K562 (cell line): ENCODE measurements around the gene CEP44. TPM values are rescaled to one million over a fixed set of nuclear protein-coding genes. Genes with fewer than 3 reads are reported as not detected.

Experiments
- ATAC-seq: fragments of 200-7000 bp; cut with Tn5 transposase; 3 replicates; pipeline ENCODE4 v1.9.1; 2020; ENCODE audit warnings: moderate library complexity
- BruUV-seq: library from RNA; stranded (reverse); fragments of 400-500 nt; replicated peaks from 2 replicates; lab custom pipeline; 2021; lab: Mats Ljungman, UMichigan
- CTCF ChIA-PET: fragments of 300-600 bp; formaldehyde crosslinking; extraction: SDS; loops from one replicate; lab custom pipeline; 2021; ENCODE audit warnings: low intra/inter-chr PET ratio; lab: Yijun Ruan, JAX
- POLR2A ChIA-PET: fragments of 300-600, 350-650 bp; sonication (Branson Sonifier 250); formaldehyde crosslinking; extraction: SDS; loops from one replicate; lab custom pipeline; 2021; ENCODE audit warnings: antibody characterized with exemption, inconsistent platforms; lab: Yijun Ruan, JAX
- DNase-seq, 4 experiments: peaks; one replicate each; pipeline versions ENCODE4 v3.0.0 to v3.0.0-alpha.2; 2011 to 2018; ENCODE audit warnings: low spot score in 3 of 4, mixed read lengths in 3 of 4; ENCODE audit errors: extremely low read depth in 1 of 4
- FAIRE-seq: peaks from 2 replicates; lab custom pipeline; 2011; peaks lifted over from hg19 to GRCh38; lab: Jason Lieb, UNC
- H2AFZ ChIP-seq: 2 replicates; pipeline ENCODE4 v1.6.0; 2011; ENCODE audit warnings: low read depth, low read length, control low read depth, inconsistent platforms
- H3K27ac ChIP-seq: fragments of 200-600 bp; 3 replicates; pipeline ENCODE4 v1.8.0; 2011; ENCODE audit warnings: low read depth, mild to moderate bottlenecking, control low read depth, inconsistent platforms, low read length, moderate library complexity, mixed read lengths; ENCODE audit errors: extremely low read depth
- H3K27me3 ChIP-seq, 2 experiments: fragments of 300-600 bp in 1 of 2; 2 replicates in 1 of 2; 3 replicates in 1 of 2; pipeline versions ENCODE4 v1.6.0 to v1.8.0; 2011; ENCODE audit warnings: inconsistent platforms in 2 of 2, low read length in 2 of 2, mild to moderate bottlenecking in 1 of 2, mixed read lengths in 1 of 2, moderate library complexity in 1 of 2; ENCODE audit not compliant: control insufficient read depth in 2 of 2, insufficient read depth in 2 of 2
- H3K36me3 ChIP-seq: fragments of 300-600 bp; 3 replicates; pipeline ENCODE4 v1.8.0; 2011; ENCODE audit warnings: mild to moderate bottlenecking, low read length, inconsistent platforms; ENCODE audit not compliant: control insufficient read depth, insufficient read depth
- H3K4me1 ChIP-seq, 2 experiments: fragments of 200-600 bp in 1 of 2; replicated peaks in 1 of 2; 2 replicates in 1 of 2; 3 replicates in 1 of 2; pipeline versions ENCODE4 v1.5.1 to v1.8.0; 2011; ENCODE audit warnings: inconsistent platforms in 2 of 2, low read length in 2 of 2, mild to moderate bottlenecking in 1 of 2, mixed read lengths in 1 of 2, moderate library complexity in 1 of 2; ENCODE audit not compliant: control insufficient read depth in 2 of 2, insufficient read depth in 2 of 2
- H3K4me2 ChIP-seq: 2 replicates; pipeline ENCODE4 v1.6.1; 2011; ENCODE audit warnings: low read length, control low read depth, inconsistent platforms, mixed read lengths; ENCODE audit not compliant: insufficient read depth
- H3K4me3 ChIP-seq: fragments of 200-600 bp; sonication (generic), shearing (Covaris generic); 2 replicates; pipeline ENCODE4 v1.5.1; 2016; ENCODE audit warnings: control low read depth, inconsistent platforms
- H3K79me2 ChIP-seq: fragments of 200-600 bp; 3 replicates; pipeline ENCODE4 v1.8.0; 2011; ENCODE audit warnings: low read length, inconsistent platforms; ENCODE audit not compliant: control insufficient read depth, insufficient read depth
- H3K9ac ChIP-seq, 2 experiments: 2 replicates each; pipeline versions ENCODE4 v1.6.0 to v1.6.1; 2011; ENCODE audit warnings: low read depth in 2 of 2, low read length in 2 of 2, control low read depth in 1 of 2, inconsistent platforms in 1 of 2, mild to moderate bottlenecking in 1 of 2, mixed read lengths in 1 of 2; ENCODE audit not compliant: insufficient read depth in 1 of 2
- H3K9me1 ChIP-seq: one replicate; pipeline ENCODE4 v1.6.0; 2011; ENCODE audit warnings: inconsistent platforms, mild to moderate bottlenecking, low read length, moderate library complexity; ENCODE audit not compliant: control insufficient read depth, insufficient read depth
- H3K9me3 ChIP-seq: replicated peaks from 2 replicates; pipeline ENCODE4 v1.5.1; 2011; ENCODE audit warnings: low read depth, low read length, inconsistent platforms; ENCODE audit not compliant: control insufficient read depth, insufficient read depth
- H4K20me1 ChIP-seq: replicated peaks from 2 replicates; pipeline ENCODE4 v1.6.1; 2011; ENCODE audit warnings: low read length, inconsistent platforms, mixed read lengths; ENCODE audit not compliant: control insufficient read depth, insufficient read depth
- BCL6 ChIP-seq: fragments of 250-450 bp; sonication (Bioruptor Pico); IDR thresholded peaks from 2 replicates; pipeline ENCODE4 v1.4.0; 2020
- DACH1 ChIP-seq: fragments of 450-650 bp; IDR thresholded peaks from 2 replicates; pipeline ENCODE4 v1.6.1; 2018; ENCODE audit not compliant: partially characterized antibody
- DLX4 ChIP-seq: fragments of 250-450 bp; sonication (Bioruptor Pico); IDR thresholded peaks from 2 replicates; pipeline ENCODE4 v1.6.1; 2021; ENCODE audit warnings: mild to moderate bottlenecking
- DNMT1 ChIP-seq: fragments of 450-650 bp; IDR thresholded peaks from 2 replicates; pipeline ENCODE4 v1.6.1; 2016; ENCODE audit warnings: antibody characterized with exemption, mild to moderate bottlenecking
- HIVEP1 ChIP-seq: fragments of 250-450 bp; sonication (Bioruptor Pico); IDR thresholded peaks from 2 replicates; pipeline ENCODE4 v1.4.0; 2020; ENCODE audit warnings: mild to moderate bottlenecking
- KDM5B ChIP-seq: fragments of 200-600 bp; sonication (generic); IDR thresholded peaks from 2 replicates; pipeline ENCODE4 v1.6.1; 2012; ENCODE audit warnings: low read depth, mild to moderate bottlenecking, moderate library complexity, low read length, control low read depth, inconsistent platforms; ENCODE audit not compliant: insufficient replicate concordance
- NCOA4 ChIP-seq: fragments of 450-650 bp; IDR thresholded peaks from 2 replicates; pipeline ENCODE4 v1.6.1; 2018; ENCODE audit warnings: mild to moderate bottlenecking; ENCODE audit not compliant: partially characterized antibody
- NR4A1 ChIP-seq, 2 experiments: fragments of 250-450 bp in 1 of 2; fragments of 450-650 bp in 1 of 2; sonication (Bioruptor Pico) in 1 of 2; IDR thresholded peaks; 2 replicates each; pipeline versions ENCODE4 v1.4.0 to v1.6.1; 2016 to 2020; ENCODE audit warnings: mild to moderate bottlenecking in 2 of 2, missing compliant biosample characterization in 1 of 2, missing genetic modification characterization in 1 of 2, moderate library complexity in 1 of 2
- TARDBP ChIP-seq: fragments of 450-650 bp; IDR thresholded peaks from 2 replicates; pipeline ENCODE4 v1.6.1; 2016
- TCFL5 ChIP-seq: fragments of 250-450 bp; sonication (Bioruptor Pico); conservative IDR thresholded peaks from 2 replicates; pipeline ENCODE4 v1.6.1; 2021; ENCODE audit warnings: mild to moderate bottlenecking, moderate library complexity, matching md5 sums
- ZBTB2 ChIP-seq: fragments of 450-650 bp; IDR thresholded peaks from 2 replicates; pipeline ENCODE4 v1.6.1; 2016; ENCODE audit warnings: antibody characterized with exemption
- ZNF253 ChIP-seq: fragments of 250-450 bp; sonication (Bioruptor Pico); conservative IDR thresholded peaks from 2 replicates; pipeline ENCODE4 v1.6.1; 2021; ENCODE audit warnings: mild to moderate bottlenecking
- ZNF436 ChIP-seq: fragments of 250-450, 450-650 bp; sonication (Bioruptor Pico); formaldehyde crosslinking; IDR thresholded peaks from 2 replicates; pipeline ENCODE4 v1.7.0; 2020; ENCODE audit warnings: mild to moderate bottlenecking
- ZNF778 ChIP-seq: fragments of 450-650 bp; formaldehyde crosslinking; IDR thresholded peaks from 2 replicates; pipeline ENCODE4 v1.4.0; 2020; ENCODE audit warnings: mild to moderate bottlenecking, moderate library complexity
- WGBS: fragments of 100-300 bp; shearing (Covaris generic); methylation state at CpG from one replicate; pipeline ENCODE4 v1.1.6; 2016; ENCODE audit warnings: low coverage, mixed read lengths; ENCODE audit not compliant: insufficient coverage; ENCODE audit errors: missing lambda C conversion rate; 5-methylcytosine and 5-hydroxymethylcytosine counted together
- in situ Hi-C: fragments of 300-500 bp; cut with MboI; formaldehyde crosslinking; loops from 4 replicates; pipeline ENCODE4 v1.15.0; 2018; ENCODE audit warnings: inconsistent platforms, mixed read lengths
- intact Hi-C: fragments of 100-400 bp; cut with micrococcal nuclease; formaldehyde crosslinking; loops from 2 replicates; pipeline ENCODE4 v1.14.2; 2022
- polyA plus RNA-seq, 8 experiments: library from polyadenylated mRNA; depleted of rRNA in 4 of 8; stranded (reverse) in 5 of 8; unstranded in 3 of 8; fragments of >200 nt; fragmentation: Nextera tagmentation in 2 of 8; fragmentation: Illumina TruSeq in 1 of 8; extraction: Ambion mirVana in 2 of 8; extraction: Trizol in 1 of 8; gene quantifications; 2 replicates each; pipeline versions ENCODE4 v1.2.1 to v1.2.3, GENCODE V29; 2011 to 2014; ENCODE audit warnings: inconsistent platforms in 1 of 8, missing spikeins in 1 of 8
- total RNA-seq, 7 experiments: library from RNA; depleted of rRNA in 6 of 7; stranded (reverse); fragments of >200 nt in 6 of 7; fragmentation: Illumina TruSeq in 2 of 7; extraction: Trizol in 2 of 7; gene quantifications; 2 replicates each; pipeline versions ENCODE4 v1.2.1 to v1.2.3, GENCODE V29; 2011 to 2021; ENCODE audit warnings: low replicate concordance in 1 of 7

CEP44 gene
- total and polyA plus RNA-seq, 9 of the 15 experiments (the other 6 are each of a cell fraction or from before 2014, with no cell fraction given), result 19.6 to 45.0 (median 24.4) TPM

- Histone ChIP-seq H3K9me1 (no peaks in the 10 kb centered on the region), H2AFZ (no peak overlapping the region), H3K9ac (no peak overlapping the region), H3K4me3 (no peak overlapping the region), H3K27me3 (no peaks in the 10 kb centered on the region), H3K9me3 (no peaks in the 10 kb centered on the region), H3K36me3 (peaks cover 14% of the 10 kb centered on the region; the same call in 1 of the 3 replicates), H3K27ac (no peak overlapping the region), H3K4me2 (no peak overlapping the region), H4K20me1 (no peaks in the 10 kb centered on the region), H3K4me1 (no peaks in the 10 kb centered on the region), H3K79me2 (no peaks in the 10 kb centered on the region)
- BruUV-seq, result no TSS peak
- DNase-seq, result no peak
- intact Hi-C loops (no loop called here), in situ Hi-C loops (no loop called here)
- ChIA-PET POLR2A (interaction anchor here (0.8 kb wide), 1 partner anchor 10 kb away, joined by 3 read pairs; no protein-coding TSS in a partner anchor), CTCF (no interaction called here)
- no peak; the same call in 2 of the 3 replicates for ATAC-seq
- no peak for FAIRE-seq
- 56% methylated on average over 3 of the region's 3 CpGs for WGBS
- TF ChIP-seq DACH1, result no peak
- no peak for TF ChIP-seq BCL6
- no peak for TF ChIP-seq ZBTB2
- no peak for TF ChIP-seq HIVEP1 (CRISPR knock-in tag)
- TF ChIP-seq NR4A1 (CRISPR knock-in tag; IDR thresholded peaks at IDR 0.05), result no peak
- no peak for TF ChIP-seq NR4A1 (tag; IDR thresholded peaks at IDR 0.05)
- no peak for TF ChIP-seq KDM5B
- no peak for TF ChIP-seq DLX4
- TF ChIP-seq ZNF436 (CRISPR knock-in tag), result no peak
- TF ChIP-seq ZNF253, result no peak
- no peak for TF ChIP-seq TCFL5 (CRISPR knock-in tag)
- TF ChIP-seq TARDBP, result no peak
- no peak for TF ChIP-seq DNMT1
- no peak for TF ChIP-seq NCOA4
- no peak for TF ChIP-seq ZNF778 (CRISPR knock-in tag)
These were observed 47.4 kb upstream of the CEP44 start for GRCh38 chr4:174236359-174236758.
